NB4 (cell line): Measurements from ENCODE around the gene KRT15.

ENCODE experiments used
- TF ChIP-seq, protein P1 (sequence below): IDR thresholded peaks from one replicate; pipeline ENCODE4 v1.5.1; 2012; ENCODE audit warnings: low read depth, low read length
- TF ChIP-seq, protein P2 (sequence below): IDR thresholded peaks from 2 replicates; pipeline ENCODE4 v1.6.1; 2011; ENCODE audit warnings: low read depth, low read length

DNA sequence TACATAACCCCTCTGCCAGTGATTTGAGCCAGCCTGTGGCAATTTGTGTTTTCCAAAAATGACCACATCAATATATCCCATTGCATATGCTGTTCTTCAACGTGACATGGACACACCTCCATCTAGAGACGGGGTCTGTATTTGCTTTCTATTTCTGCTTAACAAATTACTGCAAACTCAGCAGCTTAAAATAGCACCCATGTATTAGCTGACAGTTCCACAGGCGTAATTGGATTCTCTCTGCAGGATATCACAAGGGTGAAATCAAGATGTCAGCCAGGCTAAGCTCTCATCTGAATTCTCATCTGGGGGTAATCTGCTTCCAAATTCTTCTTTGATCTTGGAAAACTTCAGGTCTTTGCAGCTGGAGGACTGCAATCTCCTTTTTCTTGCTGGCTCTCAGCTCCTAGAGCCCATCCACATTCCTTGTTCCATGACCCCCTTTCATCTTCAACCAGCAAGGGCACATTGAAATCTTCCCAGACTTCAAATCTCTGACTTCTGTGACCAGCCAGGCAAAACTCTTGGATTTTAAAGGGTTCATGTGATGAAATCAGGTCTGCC, 45.0 kb upstream of the KRT15 start:
- TF ChIP-seq, protein P1, sequence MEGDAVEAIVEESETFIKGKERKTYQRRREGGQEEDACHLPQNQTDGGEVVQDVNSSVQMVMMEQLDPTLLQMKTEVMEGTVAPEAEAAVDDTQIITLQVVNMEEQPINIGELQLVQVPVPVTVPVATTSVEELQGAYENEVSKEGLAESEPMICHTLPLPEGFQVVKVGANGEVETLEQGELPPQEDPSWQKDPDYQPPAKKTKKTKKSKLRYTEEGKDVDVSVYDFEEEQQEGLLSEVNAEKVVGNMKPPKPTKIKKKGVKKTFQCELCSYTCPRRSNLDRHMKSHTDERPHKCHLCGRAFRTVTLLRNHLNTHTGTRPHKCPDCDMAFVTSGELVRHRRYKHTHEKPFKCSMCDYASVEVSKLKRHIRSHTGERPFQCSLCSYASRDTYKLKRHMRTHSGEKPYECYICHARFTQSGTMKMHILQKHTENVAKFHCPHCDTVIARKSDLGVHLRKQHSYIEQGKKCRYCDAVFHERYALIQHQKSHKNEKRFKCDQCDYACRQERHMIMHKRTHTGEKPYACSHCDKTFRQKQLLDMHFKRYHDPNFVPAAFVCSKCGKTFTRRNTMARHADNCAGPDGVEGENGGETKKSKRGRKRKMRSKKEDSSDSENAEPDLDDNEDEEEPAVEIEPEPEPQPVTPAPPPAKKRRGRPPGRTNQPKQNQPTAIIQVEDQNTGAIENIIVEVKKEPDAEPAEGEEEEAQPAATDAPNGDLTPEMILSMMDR = no peak
- TF ChIP-seq, protein P2, sequence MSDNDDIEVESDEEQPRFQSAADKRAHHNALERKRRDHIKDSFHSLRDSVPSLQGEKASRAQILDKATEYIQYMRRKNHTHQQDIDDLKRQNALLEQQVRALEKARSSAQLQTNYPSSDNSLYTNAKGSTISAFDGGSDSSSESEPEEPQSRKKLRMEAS = no peak
